Measurements from ENCODE around the gene AKR1C8. TPM values are rescaled to one million over a fixed set of nuclear protein-coding genes. Genes with fewer than 3 reads are reported as not detected.
"Not testable (repeated sequence)": the region's sequence is repeated elsewhere in the genome, so short reads cannot be mapped to it uniquely, and the experiment has no call there.

The AKR1C8 gene
- polyA plus RNA-seq, 4 donors = 0.16 to 0.43 (median 0.25) TPM

- no peak for DNase-seq (ENCODE audit: low read depth in 4 of 4, low spot score in 2 of 4)
These were observed 68.3 kb downstream of the AKR1C8 start for GRCh38 chr10:5116621-5117020.

- DNase-seq (ENCODE audit: low read depth in 4 of 4, low spot score in 2 of 4) = not testable (repeated sequence)
These were observed 75.1 kb downstream of the AKR1C8 start for GRCh38 chr10:5109861-5110260.

GRCh38 chr10:5108658-5109416, 76.1 kb downstream of the AKR1C8 start:
- DNase-seq (ENCODE audit: low read depth in 4 of 4, low spot score in 2 of 4) = no peak

GRCh38 chr10:5107860-5108526, 77.0 kb downstream of the AKR1C8 start:
- no peak for DNase-seq (ENCODE audit: low read depth in 4 of 4, low spot score in 2 of 4)

GRCh38 chr10:5106553-5106952, 78.4 kb downstream of the AKR1C8 start:
- DNase-seq (ENCODE audit: low read depth in 4 of 4, low spot score in 2 of 4) = no peak

DNA sequence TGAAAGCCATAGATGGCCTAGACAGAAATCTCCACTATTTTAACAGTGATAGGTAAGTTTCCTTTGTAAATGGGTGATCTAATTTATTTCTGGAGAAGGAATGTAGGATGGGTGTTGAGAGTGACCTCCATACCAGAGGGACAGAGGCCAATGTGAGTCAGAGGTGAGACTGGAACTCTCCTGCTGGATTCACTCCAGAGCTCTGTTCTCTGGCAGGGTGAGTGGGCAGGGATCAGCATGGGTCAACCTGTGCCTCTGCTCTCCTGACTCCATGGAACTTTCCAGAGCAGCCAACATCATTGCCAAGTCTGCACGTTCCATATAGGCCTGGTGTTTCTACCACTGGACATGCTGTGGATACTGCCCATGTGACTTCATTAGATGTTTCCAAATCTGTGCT, 79.3 kb downstream of the AKR1C8 start:
- no peak for DNase-seq (ENCODE audit: low read depth in 4 of 4, low spot score in 2 of 4)

Other genes starting within 250 kb of the AKR1C8 start
- 10 to 100 TPM; 11.8 to 17.9 (median 15.1) TPM for gene AKR1C1, start 221.7 kb downstream of the AKR1C8 start, polyA plus RNA-seq (ENCODE audit: insufficient read length in 4 of 4)
- gene AKR1C2, start 181.3 kb downstream of the AKR1C8 start, polyA plus RNA-seq (ENCODE audit: insufficient read length in 4 of 4) = 10 to 100 TPM in 1 of 4 donors, 1 to 10 TPM in 3; 5.9 to 15.0 (median 8.1) TPM
- 10 to 100 TPM; 55.6 to 83.5 (median 59.9) TPM for gene AKR1C3, start 90.7 kb downstream of the AKR1C8 start, polyA plus RNA-seq (ENCODE audit: insufficient read length in 4 of 4)
- gene AKR1C4, start 11.7 kb upstream of the AKR1C8 start, polyA plus RNA-seq (ENCODE audit: insufficient read length in 4 of 4) = not detected
- gene UCN3, start 179.8 kb upstream of the AKR1C8 start, polyA plus RNA-seq (ENCODE audit: insufficient read length in 4 of 4) = 1 to 10 TPM; 1.1 to 3.3 (median 2.2) TPM
- under 1 TPM; 0.22 to 0.59 (median 0.31) TPM for gene TUBAL3, start 219.7 kb upstream of the AKR1C8 start, polyA plus RNA-seq (ENCODE audit: insufficient read length in 4 of 4)
- 100 to 1,000 TPM; 112 to 137 (median 130) TPM for gene NET1, start 227.4 kb upstream of the AKR1C8 start, polyA plus RNA-seq (ENCODE audit: insufficient read length in 4 of 4)

All from left renal cortex interstitium (tissue), 4 donors.